OCI-LY7 (cell line): ENCODE measurements around the gene PAN2.

Experiments
- EZH2phosphoT487 ChIP-seq: fragments of 200-600 bp; sonication (generic); IDR thresholded peaks from 2 replicates; pipeline ENCODE4 v1.6.1; 2018; ENCODE audit warnings: low read depth, borderline replicate concordance, mild to moderate bottlenecking, mixed run types, antibody characterized with exemption, low read length, moderate library complexity, mixed read lengths
- TF ChIP-seq, protein P1 (sequence below): fragments of 200-600 bp; sonication (generic); conservative IDR thresholded peaks from 2 replicates; pipeline ENCODE4 v1.5.1; 2014; ENCODE audit warnings: mild to moderate bottlenecking, antibody characterized with exemption, low read length, moderate library complexity, mixed read lengths

DNA sequence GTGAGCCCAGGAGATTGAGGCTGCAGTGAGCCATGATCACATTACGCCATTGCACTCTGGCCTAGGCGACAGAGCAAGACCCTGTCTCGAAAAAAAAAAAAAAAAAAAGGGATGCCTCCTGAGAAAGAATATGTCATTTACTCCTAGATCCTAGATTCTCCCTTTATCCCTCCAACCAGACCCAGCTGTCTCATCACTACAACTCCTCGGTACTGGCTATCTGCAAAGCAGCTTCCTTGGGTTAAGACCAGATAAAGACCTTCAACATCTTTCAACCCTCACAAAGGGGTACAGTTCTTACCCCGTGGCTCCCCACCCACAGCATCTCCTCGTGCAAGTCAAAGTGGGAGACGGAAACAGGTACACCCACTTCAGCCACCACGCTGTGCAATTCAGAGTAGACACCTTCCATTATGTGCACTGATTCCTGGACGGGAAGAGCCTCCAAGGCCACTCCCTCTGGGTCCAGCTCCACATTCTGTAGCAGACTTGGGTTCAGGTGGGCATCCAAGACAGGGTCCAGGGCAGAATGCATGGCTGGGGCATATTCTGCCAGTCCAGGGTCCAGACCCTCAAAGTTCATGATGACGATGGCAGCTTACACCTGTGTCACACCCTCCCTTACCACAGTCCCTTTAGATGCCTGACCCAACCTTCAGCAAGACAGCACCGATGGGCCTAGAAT, 1.1 kb downstream of the PAN2 start:
- TF ChIP-seq, protein P1, sequence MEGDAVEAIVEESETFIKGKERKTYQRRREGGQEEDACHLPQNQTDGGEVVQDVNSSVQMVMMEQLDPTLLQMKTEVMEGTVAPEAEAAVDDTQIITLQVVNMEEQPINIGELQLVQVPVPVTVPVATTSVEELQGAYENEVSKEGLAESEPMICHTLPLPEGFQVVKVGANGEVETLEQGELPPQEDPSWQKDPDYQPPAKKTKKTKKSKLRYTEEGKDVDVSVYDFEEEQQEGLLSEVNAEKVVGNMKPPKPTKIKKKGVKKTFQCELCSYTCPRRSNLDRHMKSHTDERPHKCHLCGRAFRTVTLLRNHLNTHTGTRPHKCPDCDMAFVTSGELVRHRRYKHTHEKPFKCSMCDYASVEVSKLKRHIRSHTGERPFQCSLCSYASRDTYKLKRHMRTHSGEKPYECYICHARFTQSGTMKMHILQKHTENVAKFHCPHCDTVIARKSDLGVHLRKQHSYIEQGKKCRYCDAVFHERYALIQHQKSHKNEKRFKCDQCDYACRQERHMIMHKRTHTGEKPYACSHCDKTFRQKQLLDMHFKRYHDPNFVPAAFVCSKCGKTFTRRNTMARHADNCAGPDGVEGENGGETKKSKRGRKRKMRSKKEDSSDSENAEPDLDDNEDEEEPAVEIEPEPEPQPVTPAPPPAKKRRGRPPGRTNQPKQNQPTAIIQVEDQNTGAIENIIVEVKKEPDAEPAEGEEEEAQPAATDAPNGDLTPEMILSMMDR: no peak
- TF ChIP-seq EZH2phosphoT487: no peak
